Spleen (tissue), 7 donors: ENCODE results near the gene PLAA.

ENCODE experiments used
- POLR2A ChIP-seq, 3 donors: fragments of 450-650 bp; IDR thresholded peaks; one replicate each; pipeline ENCODE4 v1.5.1; 2017; ENCODE audit warnings: antibody characterized with exemption in 3 of 3, mild to moderate bottlenecking in 1 of 3
- POLR2AphosphoS5 ChIP-seq, 3 donors: sonication (generic); formaldehyde crosslinking; IDR thresholded peaks; one replicate each; pipeline ENCODE4 v1.5.1; 2017; ENCODE audit warnings: antibody characterized with exemption in 3 of 3
- TF ChIP-seq, protein P1 (sequence below), 11 experiments: fragments of 200-600 bp in 7 of 11; fragments of 450-650 bp in 4 of 11; sonication (generic) in 4 of 11; IDR thresholded peaks in 8 of 11; conservative IDR thresholded peaks in 3 of 11; 1 replicate in 7 of 11; 2 replicates in 4 of 11; pipeline versions ENCODE4 v1.4.0 to v1.8.0; 2016 to 2021; ENCODE audit warnings: antibody characterized with exemption in 11 of 11, inconsistent platforms in 4 of 11, mild to moderate bottlenecking in 1 of 11
- donor health status: DM: no; HTN: no; CAD: no; lungs with moderate emphysema.
- donor health status: DM: no; HTN: no; CAD: no.
- donor health status: DM: no; HTN: no; CAD: no.

DNA sequence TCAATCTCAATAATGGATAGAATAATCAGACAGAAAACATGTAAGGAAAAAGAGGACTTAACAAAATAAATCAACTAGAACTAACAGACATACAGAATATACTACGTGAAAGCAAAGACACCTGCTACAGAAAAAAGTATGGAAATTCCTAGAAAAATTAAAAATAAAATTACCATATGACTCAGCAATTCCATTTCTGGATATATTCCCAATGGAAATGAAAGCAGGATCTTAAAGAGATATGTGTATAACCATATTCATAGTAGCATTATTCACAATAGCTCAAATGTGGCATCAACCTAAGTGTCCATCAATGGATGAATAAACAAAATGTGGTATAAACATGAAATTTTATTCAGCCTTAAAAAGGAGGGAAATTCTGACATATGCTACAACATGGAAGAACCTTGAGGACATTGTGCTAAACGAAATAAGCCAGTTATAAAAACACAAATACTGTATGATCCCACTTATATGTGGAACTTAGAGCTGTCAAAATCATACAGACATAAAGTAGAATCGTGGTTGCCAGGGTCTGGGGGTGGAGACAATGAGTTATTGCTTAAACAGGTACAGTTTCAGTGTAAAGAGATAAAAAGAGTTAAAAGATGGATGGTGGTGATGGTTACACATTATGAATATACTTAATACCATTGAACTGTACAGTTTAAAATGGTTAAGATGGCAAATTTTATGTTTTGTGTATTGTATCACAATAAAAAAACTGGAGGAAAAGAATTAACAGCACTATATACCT, 6.9 kb downstream of the PLAA start:
- TF ChIP-seq POLR2AphosphoS5 (IDR thresholded peaks at IDR 0.05) = no peak
- TF ChIP-seq, protein P1, sequence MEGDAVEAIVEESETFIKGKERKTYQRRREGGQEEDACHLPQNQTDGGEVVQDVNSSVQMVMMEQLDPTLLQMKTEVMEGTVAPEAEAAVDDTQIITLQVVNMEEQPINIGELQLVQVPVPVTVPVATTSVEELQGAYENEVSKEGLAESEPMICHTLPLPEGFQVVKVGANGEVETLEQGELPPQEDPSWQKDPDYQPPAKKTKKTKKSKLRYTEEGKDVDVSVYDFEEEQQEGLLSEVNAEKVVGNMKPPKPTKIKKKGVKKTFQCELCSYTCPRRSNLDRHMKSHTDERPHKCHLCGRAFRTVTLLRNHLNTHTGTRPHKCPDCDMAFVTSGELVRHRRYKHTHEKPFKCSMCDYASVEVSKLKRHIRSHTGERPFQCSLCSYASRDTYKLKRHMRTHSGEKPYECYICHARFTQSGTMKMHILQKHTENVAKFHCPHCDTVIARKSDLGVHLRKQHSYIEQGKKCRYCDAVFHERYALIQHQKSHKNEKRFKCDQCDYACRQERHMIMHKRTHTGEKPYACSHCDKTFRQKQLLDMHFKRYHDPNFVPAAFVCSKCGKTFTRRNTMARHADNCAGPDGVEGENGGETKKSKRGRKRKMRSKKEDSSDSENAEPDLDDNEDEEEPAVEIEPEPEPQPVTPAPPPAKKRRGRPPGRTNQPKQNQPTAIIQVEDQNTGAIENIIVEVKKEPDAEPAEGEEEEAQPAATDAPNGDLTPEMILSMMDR (IDR thresholded peaks at IDR 0.05 in 8 of 11, conservative IDR thresholded peaks at IDR 0.05 in 3 of 11) = no peak
- TF ChIP-seq POLR2A (IDR thresholded peaks at IDR 0.05) = no peak
